22Rv1 (cell line): ENCODE data around the gene MYOD1.

ENCODE experiments used
- ZFX ChIP-seq: fragments of 450-650 bp; IDR thresholded peaks from 2 replicates; pipeline ENCODE4 v1.6.1; 2017; ENCODE audit warnings: antibody characterized with exemption, borderline replicate concordance
- TF ChIP-seq, protein P1 (sequence below): fragments of 450-650 bp; IDR thresholded peaks from 2 replicates; pipeline ENCODE4 v1.5.1; 2017; ENCODE audit warnings: mild to moderate bottlenecking

GRCh38 chr11:17696741-17697140 is 22.6 kb upstream of the MYOD1 start:
- TF ChIP-seq, protein P1, sequence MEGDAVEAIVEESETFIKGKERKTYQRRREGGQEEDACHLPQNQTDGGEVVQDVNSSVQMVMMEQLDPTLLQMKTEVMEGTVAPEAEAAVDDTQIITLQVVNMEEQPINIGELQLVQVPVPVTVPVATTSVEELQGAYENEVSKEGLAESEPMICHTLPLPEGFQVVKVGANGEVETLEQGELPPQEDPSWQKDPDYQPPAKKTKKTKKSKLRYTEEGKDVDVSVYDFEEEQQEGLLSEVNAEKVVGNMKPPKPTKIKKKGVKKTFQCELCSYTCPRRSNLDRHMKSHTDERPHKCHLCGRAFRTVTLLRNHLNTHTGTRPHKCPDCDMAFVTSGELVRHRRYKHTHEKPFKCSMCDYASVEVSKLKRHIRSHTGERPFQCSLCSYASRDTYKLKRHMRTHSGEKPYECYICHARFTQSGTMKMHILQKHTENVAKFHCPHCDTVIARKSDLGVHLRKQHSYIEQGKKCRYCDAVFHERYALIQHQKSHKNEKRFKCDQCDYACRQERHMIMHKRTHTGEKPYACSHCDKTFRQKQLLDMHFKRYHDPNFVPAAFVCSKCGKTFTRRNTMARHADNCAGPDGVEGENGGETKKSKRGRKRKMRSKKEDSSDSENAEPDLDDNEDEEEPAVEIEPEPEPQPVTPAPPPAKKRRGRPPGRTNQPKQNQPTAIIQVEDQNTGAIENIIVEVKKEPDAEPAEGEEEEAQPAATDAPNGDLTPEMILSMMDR: no peak
- TF ChIP-seq ZFX: no peak
